ENCODE measurements around the gene NUP93. TPM values are rescaled to one million over a fixed set of nuclear protein-coding genes. Genes with fewer than 3 reads are reported as not detected.

NUP93 gene
- total and polyA plus RNA-seq, 2 donors (not counting 3 experiments of a cell fraction or from before 2014, with no cell fraction given): 62.3 to 124 TPM

DNA sequence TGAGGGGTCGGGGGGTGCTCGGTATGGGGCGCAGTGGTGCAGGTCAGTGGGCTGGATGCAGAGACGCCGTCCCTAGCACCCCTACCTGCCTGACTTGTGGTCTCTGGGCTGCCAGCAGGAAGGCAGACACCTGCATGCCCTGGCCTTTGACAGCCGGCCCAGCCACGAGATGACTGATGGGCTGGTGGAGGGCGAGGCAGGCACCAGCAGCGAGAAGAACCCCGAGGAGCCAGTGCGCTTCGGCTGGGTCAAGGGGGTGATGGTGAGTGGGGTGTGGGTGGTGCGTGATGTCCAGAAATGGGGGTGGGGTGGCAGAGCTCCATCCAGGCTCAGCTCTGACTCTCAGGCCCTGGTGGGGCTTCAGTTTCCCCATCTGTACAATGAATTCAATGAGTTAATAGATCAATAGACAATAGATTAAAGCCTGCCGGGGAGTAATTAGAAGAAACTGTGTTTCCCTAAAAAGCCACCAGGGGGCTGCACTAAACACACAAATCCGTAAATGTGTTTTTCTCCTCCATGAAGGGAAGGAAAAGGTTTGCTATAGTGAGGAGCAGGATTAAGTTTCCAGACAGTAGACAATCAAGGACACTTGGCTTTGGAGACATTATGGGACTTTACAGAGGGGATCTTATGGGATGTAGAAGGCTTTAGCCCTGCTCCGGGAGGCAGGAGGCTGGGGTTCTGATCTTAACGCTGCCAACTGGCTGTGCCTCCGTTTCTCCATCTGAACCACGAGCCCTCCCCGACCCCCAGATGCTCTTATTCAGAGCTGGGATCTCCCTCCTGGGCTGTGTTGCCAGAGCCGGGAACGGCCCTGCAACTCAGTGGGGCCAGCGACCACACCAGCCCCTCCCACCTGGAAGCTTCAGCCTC, 137.3 kb downstream of the NUP93 start:
- intact Hi-C loops (cut with micrococcal nuclease) (loop anchor here (1.0 to 5.0 kb wide), 5 partner anchors 65 to 301 kb away; partner anchors contain the start of gene HERPUD1), dilution Hi-C loops (cut with MboI; ENCODE audit: extremely low pct_ligation_motif_present, low sequenced_read_pairs) (no loop called here)
- peak; percentile 87 for FAIRE-seq
- TF ChIP-seq POLR2AphosphoS5 (IDR thresholded peaks at IDR 0.05; ENCODE audit: insufficient read depth, low read depth, low read length): no peak
- no peak for TF ChIP-seq JUN (IDR thresholded peaks at IDR 0.05; ENCODE audit: borderline replicate concordance, insufficient read depth, insufficient read length, low read depth)
- TF ChIP-seq CTCF (IDR thresholded peaks at IDR 0.05; ENCODE audit: extremely low read depth in 1 of 2, insufficient read depth in 1 of 2, low read depth in 1 of 2, low read length in 2 of 2): peak; percentile 55 to 56
- no peaks in the 10 kb centered on the region for H4K20me1 ChIP-seq (replicated peaks; ENCODE audit: control insufficient read depth, extremely low read depth, insufficient read depth, low read length)
- no peak overlapping the region for H3K27ac ChIP-seq (ENCODE audit: insufficient read depth, low read depth, low read length)
- no peaks in the 10 kb centered on the region for H3K9me3 ChIP-seq (replicated peaks; ENCODE audit: control insufficient read depth, insufficient read depth, low read length)
- POLR2A ChIA-PET: no interaction called here
- no peaks in the 10 kb centered on the region for H3K79me2 ChIP-seq (ENCODE audit: control insufficient read depth, insufficient read depth, low read length)
- BruUV-seq (replicated peaks): no TSS peak
- CTCF ChIA-PET: interaction anchor here (0.7 to 3.0 kb wide), 10 partner anchors 13 to 555 kb away, joined by 3 to 19 read pairs (median 6); no protein-coding TSS in a partner anchor
- DNase-seq (ENCODE audit: low read depth, low spot score): peak; percentile 57
- H2AFZ ChIP-seq (ENCODE audit: low read depth, low read length): peak overlapping the region; percentile 62
- H3K4me1 ChIP-seq (ENCODE audit: control insufficient read depth, extremely low read depth, insufficient read depth, low read length): no peaks in the 10 kb centered on the region
- no peaks in the 10 kb centered on the region for H3K9me1 ChIP-seq (replicated peaks; ENCODE audit: control insufficient read depth, extremely low read depth, insufficient read depth, low read length)
- H3K4me2 ChIP-seq (ENCODE audit: insufficient read depth, low read length): no peak overlapping the region
- H3K4me3 ChIP-seq (replicated peaks in 1 of 3; ENCODE audit: insufficient read depth in 1 of 3, low read depth in 1 of 3, low read length in 3 of 3): no peak overlapping the region
- no peaks in the 10 kb centered on the region for H3K27me3 ChIP-seq (ENCODE audit: control insufficient read depth in 2 of 2, insufficient read depth in 2 of 2, low read length in 2 of 2)
- no peak overlapping the region for H3K9ac ChIP-seq (replicated peaks; ENCODE audit: extremely low read depth, insufficient read depth, low read length)
- H3K36me3 ChIP-seq (ENCODE audit: control insufficient read depth in 2 of 2, extremely low read depth in 1 of 2, insufficient read depth in 2 of 2, low read length in 2 of 2): no peaks in the 10 kb centered on the region
